Esophagus squamous epithelium (tissue), 4 donors: ENCODE data around the gene RALGPS2.

ENCODE experiments used
- CTCF ChIP-seq, 6 experiments: fragments of 450-650 bp in 4 of 6; fragments of 200-600 bp in 2 of 6; sonication (generic) in 2 of 6; IDR thresholded peaks; one replicate each; pipeline ENCODE4 v1.5.1; 2016 to 2019; ENCODE audit warnings: antibody characterized with exemption in 6 of 6, mild to moderate bottlenecking in 4 of 6, moderate library complexity in 4 of 6
- POLR2A ChIP-seq, 4 donors: fragments of 450-650 bp; IDR thresholded peaks; one replicate each; pipeline ENCODE4 v1.6.1; 2017; ENCODE audit warnings: antibody characterized with exemption in 4 of 4, mild to moderate bottlenecking in 4 of 4, moderate library complexity in 3 of 4

GRCh38 chr1:178818416-178818815, 93.4 kb downstream of the RALGPS2 start:
- TF ChIP-seq CTCF (IDR thresholded peaks at IDR 0.05) (no peak), POLR2A (IDR thresholded peaks at IDR 0.05) (no peak)
